ENCODE measurements around the gene RGS6. TPM values are rescaled to one million over a fixed set of nuclear protein-coding genes. Genes with fewer than 3 reads are reported as not detected.

RGS6 gene
- total RNA-seq, 1 donor: not detected

DNA sequence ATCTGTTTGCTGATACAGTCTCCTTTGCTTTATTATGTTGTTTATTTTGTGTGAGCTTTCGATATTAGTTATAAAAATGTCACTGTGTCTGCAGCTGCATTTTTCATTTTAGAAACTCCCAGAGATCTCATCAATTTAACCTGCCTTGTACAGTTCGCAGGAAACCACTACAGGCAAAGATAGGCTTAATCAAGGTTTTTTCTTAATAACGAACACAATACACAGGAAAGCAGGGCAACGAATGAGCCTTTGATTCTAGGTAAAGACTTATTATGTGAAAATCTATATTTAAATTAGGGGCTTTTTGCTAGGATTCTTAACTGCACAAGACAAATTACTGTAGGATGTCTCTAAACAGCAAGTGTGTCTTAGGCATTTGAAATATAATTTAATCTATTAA is 191.9 kb downstream of the RGS6 start:
- H3K4me1 ChIP-seq (ENCODE audit: insufficient read depth, low read length): no peaks in the 10 kb centered on the region
- H3K4me2 ChIP-seq (ENCODE audit: insufficient read depth, low read length): no peak overlapping the region
- no peaks in the 10 kb centered on the region for H3K79me2 ChIP-seq (ENCODE audit: insufficient read depth, low read length)
- TF ChIP-seq CTCF (IDR thresholded peaks at IDR 0.05; ENCODE audit: extremely low read depth, low read depth, low read length): no peak
- no peak overlapping the region for H2AFZ ChIP-seq (ENCODE audit: low read length)
- no peaks in the 10 kb centered on the region for H3K9me3 ChIP-seq (ENCODE audit: low read depth, low read length)
- H3K36me3 ChIP-seq (ENCODE audit: insufficient read depth, low read length): no peaks in the 10 kb centered on the region
- no peak overlapping the region for H3K27ac ChIP-seq (ENCODE audit: low read depth, low read length)
- no peak overlapping the region for H3K4me3 ChIP-seq (ENCODE audit: insufficient read depth, low read length)
- no peaks in the 10 kb centered on the region for H3K27me3 ChIP-seq (ENCODE audit: insufficient read depth, low read length)
- no peak for DNase-seq (ENCODE audit: insufficient read length, low spot score, missing footprints)
- H4K20me1 ChIP-seq (ENCODE audit: insufficient read depth, low read length): no peaks in the 10 kb centered on the region

DNA sequence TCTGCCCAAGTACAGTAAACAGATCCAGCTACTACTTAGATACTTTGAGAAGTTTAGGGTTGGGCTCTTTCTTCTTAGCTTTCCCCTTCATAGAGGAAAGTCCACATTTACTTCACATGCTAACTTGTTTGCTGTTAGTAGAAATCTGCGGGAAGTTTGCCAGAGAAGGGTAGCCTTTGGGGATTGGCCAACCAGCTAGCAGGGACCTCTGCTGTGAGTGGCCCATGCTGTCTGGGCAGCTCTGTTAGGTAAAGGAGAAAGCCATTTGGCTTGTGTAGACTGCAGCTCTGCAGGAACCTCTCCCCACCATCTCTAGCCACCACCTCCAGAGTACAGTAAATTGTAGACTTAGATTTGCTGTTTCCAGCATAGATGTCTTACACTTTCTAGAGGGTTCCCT is 193.9 kb downstream of the RGS6 start:
- no peaks in the 10 kb centered on the region for H3K79me2 ChIP-seq (ENCODE audit: insufficient read depth, low read length)

DNA sequence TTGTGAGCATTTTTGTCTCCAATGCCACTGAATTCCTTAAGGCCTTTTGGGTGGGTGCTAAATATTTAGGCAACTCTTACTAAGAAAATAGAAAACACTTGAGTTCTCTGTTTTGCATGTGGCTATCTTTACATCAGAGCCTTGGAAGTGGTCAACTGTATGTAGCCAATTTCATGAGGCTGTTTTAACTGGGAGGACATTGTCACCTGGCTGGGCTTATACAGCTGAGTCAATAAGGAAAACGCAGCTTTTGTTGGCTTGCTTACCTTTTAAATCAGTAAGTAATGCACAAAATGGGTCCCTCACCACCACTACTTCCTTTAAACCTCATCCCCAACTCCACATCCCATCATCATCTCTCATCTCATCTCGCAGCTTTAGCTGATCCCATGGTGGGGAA is 194.3 kb downstream of the RGS6 start:
- H3K27me3 ChIP-seq (ENCODE audit: insufficient read depth, low read length): no peaks in the 10 kb centered on the region
- no peak for TF ChIP-seq CTCF (IDR thresholded peaks at IDR 0.05; ENCODE audit: extremely low read depth, low read depth, low read length)

More for the DNA sequence above, 193.9 kb downstream of the RGS6 start:
- no peaks in the 10 kb centered on the region for H3K36me3 ChIP-seq (ENCODE audit: insufficient read depth, low read length)
- H3K27me3 ChIP-seq (ENCODE audit: insufficient read depth, low read length): no peaks in the 10 kb centered on the region
- no peak overlapping the region for H3K4me2 ChIP-seq (ENCODE audit: insufficient read depth, low read length)
- H2AFZ ChIP-seq (ENCODE audit: low read length): no peak overlapping the region
- no peaks in the 10 kb centered on the region for H3K9me3 ChIP-seq (ENCODE audit: low read depth, low read length)
- no peaks in the 10 kb centered on the region for H3K4me1 ChIP-seq (ENCODE audit: insufficient read depth, low read length)
- DNase-seq (ENCODE audit: insufficient read length, low spot score, missing footprints): no peak
- no peak overlapping the region for H3K27ac ChIP-seq (ENCODE audit: low read depth, low read length)
- no peak for TF ChIP-seq CTCF (IDR thresholded peaks at IDR 0.05; ENCODE audit: extremely low read depth, low read depth, low read length)
- no peak overlapping the region for H3K4me3 ChIP-seq (ENCODE audit: insufficient read depth, low read length)
- H4K20me1 ChIP-seq (ENCODE audit: insufficient read depth, low read length): no peaks in the 10 kb centered on the region

GRCh38 chr14:72128629-72129028 is 196.4 kb downstream of the RGS6 start:
- no peak overlapping the region for H3K4me3 ChIP-seq (ENCODE audit: insufficient read depth, low read length)
- H3K9me3 ChIP-seq (ENCODE audit: low read depth, low read length): no peaks in the 10 kb centered on the region
- H4K20me1 ChIP-seq (ENCODE audit: insufficient read depth, low read length): no peaks in the 10 kb centered on the region
- H3K36me3 ChIP-seq (ENCODE audit: insufficient read depth, low read length): no peaks in the 10 kb centered on the region
- no peak overlapping the region for H3K27ac ChIP-seq (ENCODE audit: low read depth, low read length)
- H3K4me1 ChIP-seq (ENCODE audit: insufficient read depth, low read length): no peaks in the 10 kb centered on the region
- H3K79me2 ChIP-seq (ENCODE audit: insufficient read depth, low read length): no peaks in the 10 kb centered on the region
- H3K4me2 ChIP-seq (ENCODE audit: insufficient read depth, low read length): no peak overlapping the region
- no peaks in the 10 kb centered on the region for H3K27me3 ChIP-seq (ENCODE audit: insufficient read depth, low read length)
- no peak for DNase-seq (ENCODE audit: insufficient read length, low spot score, missing footprints)
- TF ChIP-seq CTCF (IDR thresholded peaks at IDR 0.05; ENCODE audit: extremely low read depth, low read depth, low read length): no peak
- H2AFZ ChIP-seq (ENCODE audit: low read length): no peak overlapping the region

More for the DNA sequence above, 194.3 kb downstream of the RGS6 start:
- no peak overlapping the region for H2AFZ ChIP-seq (ENCODE audit: low read length)
- no peaks in the 10 kb centered on the region for H3K9me3 ChIP-seq (ENCODE audit: low read depth, low read length)
- no peaks in the 10 kb centered on the region for H4K20me1 ChIP-seq (ENCODE audit: insufficient read depth, low read length)
- no peak overlapping the region for H3K4me3 ChIP-seq (ENCODE audit: insufficient read depth, low read length)
- no peak overlapping the region for H3K27ac ChIP-seq (ENCODE audit: low read depth, low read length)
- DNase-seq (ENCODE audit: insufficient read length, low spot score, missing footprints): no peak
- no peak overlapping the region for H3K4me2 ChIP-seq (ENCODE audit: insufficient read depth, low read length)
- no peaks in the 10 kb centered on the region for H3K36me3 ChIP-seq (ENCODE audit: insufficient read depth, low read length)
- no peaks in the 10 kb centered on the region for H3K4me1 ChIP-seq (ENCODE audit: insufficient read depth, low read length)
- no peaks in the 10 kb centered on the region for H3K79me2 ChIP-seq (ENCODE audit: insufficient read depth, low read length)

Measured in osteoblast (primary cell).